ENCODE data around the gene RTRAF.

GRCh38 chr14:52002542-52002941, 13.2 kb downstream of the RTRAF start:
- no peak for TF ChIP-seq CTCF (conservative IDR thresholded peaks at IDR 0.05 in 1 of 2, IDR thresholded peaks at IDR 0.05 in 1 of 2; ENCODE audit: extremely low read depth in 1 of 2, insufficient read depth in 1 of 2, low read depth in 1 of 2, low read length in 2 of 2)
- no peak for TF ChIP-seq EZH2 (IDR thresholded peaks at IDR 0.05; ENCODE audit: borderline replicate concordance, low read length)
